H1 (cell line): ENCODE data around the gene OR1I1. TPM values are rescaled to one million over a fixed set of nuclear protein-coding genes. Genes with fewer than 3 reads are reported as not detected.

ENCODE experiments used
- CTCF ChIA-PET: fragments of 300-600 bp; sonication (Branson Sonifier 250); formaldehyde crosslinking; loops from one replicate; lab custom pipeline; 2021; ENCODE audit not compliant: partially characterized antibody; lab: Charles Lee
- POLR2A ChIA-PET: fragments of 300-600 bp; sonication (Branson Sonifier 250); formaldehyde crosslinking; loops from one replicate; lab custom pipeline; 2021; ENCODE audit warnings: inconsistent platforms; ENCODE audit not compliant: partially characterized antibody; lab: Charles Lee
- DNase-seq, 2 experiments: peaks; one replicate each; pipeline versions ENCODE4 v3.0.0 to v3.0.0-alpha.2; 2010 to 2022; ENCODE audit warnings: low spot score in 2 of 2, low read depth in 1 of 2, mixed read lengths in 1 of 2
- FAIRE-seq: peaks from 2 replicates; lab custom pipeline; 2011; peaks lifted over from hg19 to GRCh38; lab: Jason Lieb, UNC
- H2AFZ ChIP-seq: 2 replicates; pipeline ENCODE4 v1.8.1; 2012; ENCODE audit warnings: low read length, inconsistent platforms
- H2AK5ac ChIP-seq: 2 replicates; pipeline ENCODE4 v1.6.1; 2013; ENCODE audit warnings: low read depth, low read length
- H2BK120ac ChIP-seq: replicated peaks from 2 replicates; pipeline ENCODE3; 2013; ENCODE audit warnings: low read depth, low read length, inconsistent platforms
- H2BK12ac ChIP-seq: 2 replicates; pipeline ENCODE4 v1.6.1; 2013; ENCODE audit warnings: low read depth, low read length
- H2BK15ac ChIP-seq: 2 replicates; pipeline ENCODE4 v1.6.1; 2013; ENCODE audit warnings: low read length
- H2BK20ac ChIP-seq: 2 replicates; pipeline ENCODE4 v1.6.1; 2013; ENCODE audit warnings: low read length
- H2BK5ac ChIP-seq: 2 replicates; pipeline ENCODE4 v1.6.1; 2013; ENCODE audit warnings: low read depth, low read length
- H3K14ac ChIP-seq: 2 replicates; pipeline ENCODE4 v1.6.1; 2013; ENCODE audit warnings: inconsistent platforms; ENCODE audit not compliant: insufficient read length
- H3K18ac ChIP-seq: 2 replicates; pipeline ENCODE4 v1.6.1; 2013; ENCODE audit warnings: low read length; ENCODE audit errors: extremely low read depth
- H3K23ac ChIP-seq: 2 replicates; pipeline ENCODE4 v1.6.1; 2013; ENCODE audit warnings: inconsistent platforms; ENCODE audit not compliant: insufficient read length
- H3K23me2 ChIP-seq: 2 replicates; pipeline ENCODE4 v1.6.1; 2013; ENCODE audit warnings: low read depth, low read length
- H3K27ac ChIP-seq: 2 replicates; pipeline ENCODE4 v1.6.1; 2011; ENCODE audit warnings: low read depth, low read length, inconsistent platforms
- H3K27me3 ChIP-seq, 4 experiments: replicated peaks in 1 of 4; 1 replicate in 1 of 4; 2 replicates in 3 of 4; pipeline versions ENCODE4 v1.6.1 to v1.8.1; 2011 to 2013; ENCODE audit warnings: low read length in 3 of 4, mild to moderate bottlenecking in 3 of 4, inconsistent platforms in 2 of 4, mixed read lengths in 2 of 4, moderate library complexity in 1 of 4; ENCODE audit not compliant: control insufficient read depth in 3 of 4, insufficient read depth in 3 of 4; ENCODE audit errors: extremely low read depth in 1 of 4
- H3K36me3 ChIP-seq, 4 experiments: 2 replicates each; pipeline versions ENCODE4 v1.6.1 to v1.8.1; 2011 to 2013; ENCODE audit warnings: mild to moderate bottlenecking in 4 of 4, low read length in 3 of 4, moderate library complexity in 2 of 4, control low read depth in 1 of 4, inconsistent platforms in 1 of 4; ENCODE audit not compliant: insufficient read depth in 4 of 4, control insufficient read depth in 2 of 4
- H3K4ac ChIP-seq: replicated peaks from 2 replicates; pipeline ENCODE3; 2013; ENCODE audit warnings: low read length, low read depth, mixed read lengths, inconsistent platforms; ENCODE audit not compliant: insufficient read length
- H3K4me1 ChIP-seq, 4 experiments: replicated peaks in 1 of 4; 1 replicate in 1 of 4; 2 replicates in 3 of 4; pipeline versions ENCODE4 v1.6.1 to v1.8.1; 2011 to 2013; ENCODE audit warnings: low read length in 3 of 4, inconsistent platforms in 2 of 4, mixed read lengths in 1 of 4; ENCODE audit not compliant: insufficient read depth in 4 of 4, control insufficient read depth in 3 of 4
- H3K4me2 ChIP-seq, 2 experiments: 2 replicates each; pipeline versions ENCODE4 v1.6.1 to v1.8.1; 2011 to 2013; ENCODE audit warnings: low read depth in 2 of 2, low read length in 2 of 2, control low read depth in 1 of 2, inconsistent platforms in 1 of 2, mild to moderate bottlenecking in 1 of 2; ENCODE audit not compliant: insufficient read depth in 1 of 2
- H3K4me3 ChIP-seq, 4 experiments: fragments of 200-600, 300-600 bp in 1 of 4; sonication (generic), shearing (Covaris generic), sonication (Bioruptor Twin) in 1 of 4; 2 replicates each; pipeline versions ENCODE4 v1.5.1 to v1.8.1; 2011 to 2016; ENCODE audit warnings: low read length in 4 of 4, low read depth in 3 of 4, control low read depth in 2 of 4, inconsistent platforms in 2 of 4, mild to moderate bottlenecking in 2 of 4, mixed read lengths in 1 of 4, moderate library complexity in 1 of 4; ENCODE audit not compliant: insufficient read depth in 2 of 4; ENCODE audit errors: extremely low read depth in 1 of 4
- H3K56ac ChIP-seq: replicated peaks from 2 replicates; pipeline ENCODE3; 2013; ENCODE audit warnings: low read depth, mild to moderate bottlenecking, mixed read lengths, low read length, inconsistent platforms; ENCODE audit not compliant: insufficient read length
- H3K79me1 ChIP-seq: 2 replicates; pipeline ENCODE4 v1.6.1; 2013; ENCODE audit warnings: low read depth, low read length, control low read depth
- H3K79me2 ChIP-seq, 2 experiments: 2 replicates each; pipeline versions ENCODE4 v1.6.1 to v1.8.1; 2012 to 2013; ENCODE audit warnings: low read length in 2 of 2, mild to moderate bottlenecking in 2 of 2, inconsistent platforms in 1 of 2; ENCODE audit not compliant: insufficient read depth in 2 of 2, control insufficient read depth in 1 of 2
- H3K9ac ChIP-seq, 4 experiments: replicated peaks in 1 of 4; 1 replicate in 1 of 4; 2 replicates in 3 of 4; pipeline versions ENCODE4 v1.6.1 to v1.8.1; 2011 to 2013; ENCODE audit warnings: low read depth in 3 of 4, low read length in 3 of 4, control low read depth in 2 of 4, mild to moderate bottlenecking in 2 of 4, moderate library complexity in 2 of 4, inconsistent platforms in 1 of 4; ENCODE audit errors: extremely low read depth in 1 of 4
- H3K9me3 ChIP-seq, 2 experiments: 2 replicates each; pipeline versions ENCODE4 v1.6.1 to v1.8.1; 2012 to 2013; ENCODE audit warnings: mild to moderate bottlenecking in 2 of 2, moderate library complexity in 2 of 2, control low read depth in 1 of 2, inconsistent platforms in 1 of 2, low read depth in 1 of 2, low read length in 1 of 2, mixed read lengths in 1 of 2; ENCODE audit not compliant: insufficient read depth in 2 of 2
- H4K20me1 ChIP-seq, 2 experiments: replicated peaks in 1 of 2; 2 replicates each; pipeline versions ENCODE3 to v1.8.1; 2011 to 2013; ENCODE audit warnings: inconsistent platforms in 2 of 2, low read length in 2 of 2, mild to moderate bottlenecking in 1 of 2; ENCODE audit not compliant: insufficient read depth in 2 of 2, control insufficient read depth in 1 of 2
- H4K5ac ChIP-seq: 2 replicates; pipeline ENCODE4 v1.6.1; 2013; ENCODE audit warnings: low read length, low read depth, mixed read lengths, inconsistent platforms; ENCODE audit not compliant: insufficient read length
- H4K8ac ChIP-seq: 2 replicates; pipeline ENCODE4 v1.8.0; 2013; ENCODE audit warnings: mild to moderate bottlenecking, moderate library complexity, low read length, inconsistent platforms; ENCODE audit not compliant: insufficient read depth; ENCODE audit errors: extremely low read depth
- H4K91ac ChIP-seq: replicated peaks from 2 replicates; pipeline ENCODE3; 2013; ENCODE audit warnings: low read length, mixed read lengths, inconsistent platforms; ENCODE audit not compliant: insufficient read length
- BRCA1 ChIP-seq: IDR thresholded peaks from 2 replicates; pipeline ENCODE4 v1.6.1; 2012; ENCODE audit warnings: low read depth, low read length, improper control_type of control experiment
- CHD2 ChIP-seq: IDR thresholded peaks from 2 replicates; pipeline ENCODE4 v1.6.1; 2012; ENCODE audit warnings: low read length, improper control_type of control experiment
- CTBP2 ChIP-seq: IDR thresholded peaks from 2 replicates; pipeline ENCODE4 v1.7.0; 2011; ENCODE audit warnings: borderline replicate concordance, mild to moderate bottlenecking, moderate library complexity, mixed read lengths, low read length; ENCODE audit not compliant: insufficient read depth, insufficient read length
- CTCF ChIP-seq, 3 experiments: IDR thresholded peaks; 1 replicate in 2 of 3; 2 replicates in 1 of 3; pipeline versions ENCODE4 v1.5.1 to v1.6.1; 2011; ENCODE audit warnings: low read length in 3 of 3, mild to moderate bottlenecking in 3 of 3, inconsistent platforms in 2 of 3, low read depth in 1 of 3, moderate library complexity in 1 of 3; ENCODE audit not compliant: insufficient read depth in 1 of 3; ENCODE audit errors: control extremely low read depth in 1 of 3
- EP300 ChIP-seq, 2 experiments: IDR thresholded peaks; 1 replicate in 1 of 2; 2 replicates in 1 of 2; pipeline ENCODE4 v1.6.1; 2011 to 2012; ENCODE audit warnings: low read depth in 2 of 2, low read length in 2 of 2, mild to moderate bottlenecking in 2 of 2, borderline replicate concordance in 1 of 2, inconsistent platforms in 1 of 2, moderate library complexity in 1 of 2
- FOSL1 ChIP-seq: IDR thresholded peaks from 2 replicates; pipeline ENCODE4 v1.6.1; 2011; ENCODE audit warnings: mild to moderate bottlenecking, low read depth, low read length, moderate library complexity; ENCODE audit not compliant: insufficient read depth
- SUZ12 ChIP-seq: fragments of 200-600 bp; sonication (generic); IDR thresholded peaks from 2 replicates; pipeline ENCODE4 v1.6.1; 2012; ENCODE audit warnings: mild to moderate bottlenecking, inconsistent platforms, low read length, moderate library complexity, mixed read lengths
- TAF7 ChIP-seq: optimal IDR thresholded peaks from 2 replicates; pipeline ENCODE3; 2011; ENCODE audit warnings: low read depth, mild to moderate bottlenecking, inconsistent platforms, low read length, moderate library complexity, borderline replicate concordance
- TEAD4 ChIP-seq: IDR thresholded peaks from 2 replicates; pipeline ENCODE4 v1.6.1; 2012; ENCODE audit warnings: low read depth, low read length, inconsistent platforms, mixed read lengths
- ZNF274 ChIP-seq: IDR thresholded peaks from 2 replicates; pipeline ENCODE4 v1.7.0; 2012; ENCODE audit warnings: low read length, borderline replicate concordance; ENCODE audit errors: extremely low read depth
- WGBS, 2 experiments: shearing (Covaris generic) in 1 of 2; methylation state at CpG; one replicate each; pipeline versions ENCODE4 v1.1.6 to v1.1.7; 2013 to 2015; ENCODE audit warnings: low lambda C conversion rate in 2 of 2, mixed read lengths in 2 of 2, inconsistent platforms in 1 of 2, low coverage in 1 of 2, missing lambda C conversion rate in 1 of 2; ENCODE audit not compliant: insufficient replicate concordance in 2 of 2, insufficient coverage in 1 of 2, insufficient read length in 1 of 2; ENCODE audit errors: extremely low coverage in 1 of 2, missing lambda C conversion rate in 1 of 2; 5-methylcytosine and 5-hydroxymethylcytosine counted together
- polyA plus RNA-seq, 7 experiments: library from polyadenylated mRNA; depleted of rRNA in 3 of 7; stranded (reverse) in 5 of 7; unstranded in 2 of 7; fragments of >200 nt in 5 of 7; fragments of 200-250 nt in 2 of 7; gene quantifications; 1 replicate in 5 of 7; 2 replicates in 1 of 7; 4 replicates in 1 of 7; pipeline versions ENCODE4 v1.2.1 to v1.2.3, GENCODE V29; 2011 to 2013; ENCODE audit warnings: missing spikeins in 2 of 7, mixed read lengths in 2 of 7
- total RNA-seq: library from RNA; stranded (reverse); fragmentation: NEBNext Ultra II Directional; extraction: Animal tissue kit (Norgen Biotek cat#: 25700); gene quantifications from 2 replicates; pipeline ENCODE4 v1.2.1, GENCODE V29; 2021

Gene OR1I1
- total and polyA plus RNA-seq, 2 of the 8 experiments (the other 6 are each of a cell fraction or from before 2014, with no cell fraction given): not detected

- H2BK5ac ChIP-seq: no peak overlapping the region
- H3K4me3 ChIP-seq: no peak overlapping the region
- FAIRE-seq (no peak), DNase-seq (no peak)
- H2BK12ac ChIP-seq: no peak overlapping the region
- H4K91ac ChIP-seq: no peak overlapping the region
- H3K14ac ChIP-seq: no peak overlapping the region
- H3K4me2 ChIP-seq: no peak overlapping the region
- H3K4me1 ChIP-seq: no peaks in the 10 kb centered on the region
- no peak overlapping the region for H4K5ac ChIP-seq
- no peak overlapping the region for H2BK120ac ChIP-seq
- no peaks in the 10 kb centered on the region for H3K9me3 ChIP-seq
- no peak overlapping the region for H3K4ac ChIP-seq
- H3K36me3 ChIP-seq: no peaks in the 10 kb centered on the region
- no peak overlapping the region for H3K23ac ChIP-seq
- H3K27ac ChIP-seq: no peak overlapping the region
- H3K79me1 ChIP-seq: no peaks in the 10 kb centered on the region
- CTCF ChIA-PET: interaction anchor here (0.8 kb wide), 1 partner anchor 78 kb away, joined by 3 read pairs; no protein-coding TSS in a partner anchor
- no peak overlapping the region for H2BK20ac ChIP-seq
- no peaks in the 10 kb centered on the region for H3K79me2 ChIP-seq
- no peaks in the 10 kb centered on the region for H3K23me2 ChIP-seq
- H3K9ac ChIP-seq: no peak overlapping the region
- 77% methylated on average over 3 of the region's 3 CpGs; no CpG with 5 or more reads in 1 of the 2 experiments for WGBS, 2 experiments
- no peak overlapping the region for H4K8ac ChIP-seq
- H4K20me1 ChIP-seq: no peaks in the 10 kb centered on the region
- H2AK5ac ChIP-seq: no peak overlapping the region
- no peak overlapping the region for H3K56ac ChIP-seq
- no peaks in the 10 kb centered on the region for H3K27me3 ChIP-seq
- H2AFZ ChIP-seq: no peak overlapping the region
- H3K18ac ChIP-seq: no peak overlapping the region
- POLR2A ChIA-PET: interaction anchor here (0.6 kb wide), 1 partner anchor 129 kb away, joined by 3 read pairs; no protein-coding TSS in a partner anchor
- no peak overlapping the region for H2BK15ac ChIP-seq
- TF ChIP-seq TEAD4 (no peak), SUZ12 (no peak), EP300 (IDR thresholded peaks at IDR 0.05; ENCODE audit: borderline replicate concordance in 1 of 2, low read depth in 2 of 2, low read length in 2 of 2) (no peak), CHD2 (no peak), FOSL1 (no peak), TAF7 (no peak), ZNF274 (no peak), BRCA1 (no peak), CTBP2 (no peak), CTCF (IDR thresholded peaks at IDR 0.05; ENCODE audit: control extremely low read depth in 1 of 3, insufficient read depth in 1 of 3, low read depth in 1 of 3, low read length in 3 of 3) (no peak)
Observed at GRCh38 chr19:15096223-15096622, 14.2 kb downstream of the OR1I1 start.
